Measurements from ENCODE around the gene UMAD1.

Gene UMAD1

GRCh38 chr7:7883394-7883793 is 242.8 kb downstream of the UMAD1 start:
- Mint-ChIP-seq H3K4me3 (no peak overlapping the region), H3K4me1 (no peaks in the 10 kb centered on the region), H3K36me3 (ENCODE audit: low read depth) (no peaks in the 10 kb centered on the region), H3K9me3 (no peaks in the 10 kb centered on the region), H3K27ac (no peak overlapping the region), H3K27me3 (ENCODE audit: low read depth) (no peaks in the 10 kb centered on the region)
- TF ChIP-seq CTCF (IDR thresholded peaks at IDR 0.05; ENCODE audit: unreplicated experiment in 3 of 3), result no peak

GRCh38 chr7:7884855-7885254 is 244.3 kb downstream of the UMAD1 start:
- H3K4me1 Mint-ChIP-seq, result no peaks in the 10 kb centered on the region
- no peaks in the 10 kb centered on the region for H3K27me3 Mint-ChIP-seq (ENCODE audit: low read depth)
- TF ChIP-seq CTCF (IDR thresholded peaks at IDR 0.05; ENCODE audit: unreplicated experiment in 3 of 3), result no peak
- H3K4me3 Mint-ChIP-seq, result no peak overlapping the region
- no peaks in the 10 kb centered on the region for H3K36me3 Mint-ChIP-seq (ENCODE audit: low read depth)
- no peaks in the 10 kb centered on the region for H3K9me3 Mint-ChIP-seq
- no peak overlapping the region for H3K27ac Mint-ChIP-seq

GRCh38 chr7:7889791-7890568 is 249.4 kb downstream of the UMAD1 start:
- Mint-ChIP-seq H3K27ac (no peak overlapping the region), H3K9me3 (no peaks in the 10 kb centered on the region), H3K4me1 (peaks cover 7% of the 10 kb centered on the region), H3K4me3 (no peak overlapping the region), H3K36me3 (ENCODE audit: low read depth) (no peaks in the 10 kb centered on the region), H3K27me3 (ENCODE audit: low read depth) (no peaks in the 10 kb centered on the region)
- TF ChIP-seq CTCF (IDR thresholded peaks at IDR 0.05; ENCODE audit: unreplicated experiment in 3 of 3), result no peak

GRCh38 chr7:7895004-7895650 is 254.6 kb downstream of the UMAD1 start:
- Mint-ChIP-seq H3K36me3 (ENCODE audit: low read depth) (no peaks in the 10 kb centered on the region), H3K4me3 (no peak overlapping the region), H3K27me3 (ENCODE audit: low read depth) (no peaks in the 10 kb centered on the region), H3K27ac (no peak overlapping the region), H3K4me1 (peaks cover 10% of the 10 kb centered on the region), H3K9me3 (no peaks in the 10 kb centered on the region)
- no peak for TF ChIP-seq CTCF (IDR thresholded peaks at IDR 0.05; ENCODE audit: unreplicated experiment in 3 of 3)

DNA sequence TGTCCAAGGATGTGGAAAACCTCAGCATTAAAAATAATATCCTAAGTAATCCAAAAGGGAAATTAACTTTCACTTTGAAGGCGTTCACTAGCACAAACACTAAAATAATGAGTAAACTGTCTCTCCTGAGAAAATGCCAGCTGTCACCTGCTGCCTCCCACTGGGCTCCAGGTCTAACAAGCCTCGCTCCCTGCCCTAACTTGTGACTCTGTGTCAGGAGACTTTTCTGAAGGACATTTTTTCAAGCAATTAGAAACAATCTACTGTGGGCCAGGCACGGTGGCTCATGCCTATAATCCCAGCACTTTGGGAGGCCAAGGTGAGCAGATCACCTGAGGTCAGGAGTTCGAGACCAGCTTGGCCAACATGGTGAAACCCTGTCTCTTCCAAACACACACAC is 255.2 kb downstream of the UMAD1 start:
- peaks cover 10% of the 10 kb centered on the region for H3K4me1 Mint-ChIP-seq
- H3K9me3 Mint-ChIP-seq, result no peaks in the 10 kb centered on the region
- no peaks in the 10 kb centered on the region for H3K27me3 Mint-ChIP-seq (ENCODE audit: low read depth)
- no peak for TF ChIP-seq CTCF (IDR thresholded peaks at IDR 0.05; ENCODE audit: unreplicated experiment in 3 of 3)
- no peak overlapping the region for H3K4me3 Mint-ChIP-seq
- H3K36me3 Mint-ChIP-seq (ENCODE audit: low read depth), result no peaks in the 10 kb centered on the region
- H3K27ac Mint-ChIP-seq, result no peak overlapping the region

GRCh38 chr7:7897509-7897908 is 257.0 kb downstream of the UMAD1 start:
- TF ChIP-seq CTCF (IDR thresholded peaks at IDR 0.05; ENCODE audit: unreplicated experiment in 3 of 3), result no peak

More at GRCh38 chr7:7897509-7897908, 257.0 kb downstream of the UMAD1 start:
- no peak overlapping the region for H3K27ac Mint-ChIP-seq
- no peaks in the 10 kb centered on the region for H3K36me3 Mint-ChIP-seq (ENCODE audit: low read depth)
- no peaks in the 10 kb centered on the region for H3K27me3 Mint-ChIP-seq (ENCODE audit: low read depth)
- H3K4me1 Mint-ChIP-seq, result peaks cover 10% of the 10 kb centered on the region
- no peak overlapping the region for H3K4me3 Mint-ChIP-seq
- H3K9me3 Mint-ChIP-seq, result no peaks in the 10 kb centered on the region

Data from nephron (organoid).